WI38 (cell line): Measurements from ENCODE around the gene RTP5.

Source experiments
- H3K4me3 ChIP-seq: 2 replicates; pipeline ENCODE4 v1.5.1; 2011; ENCODE audit warnings: low read depth, mild to moderate bottlenecking, control low read depth, low read length
- TF ChIP-seq, protein P1 (sequence below): IDR thresholded peaks from 2 replicates; pipeline ENCODE4 v1.5.1; 2012; ENCODE audit warnings: low read depth, mild to moderate bottlenecking, control low read depth, low read length

Gene RTP5

DNA sequence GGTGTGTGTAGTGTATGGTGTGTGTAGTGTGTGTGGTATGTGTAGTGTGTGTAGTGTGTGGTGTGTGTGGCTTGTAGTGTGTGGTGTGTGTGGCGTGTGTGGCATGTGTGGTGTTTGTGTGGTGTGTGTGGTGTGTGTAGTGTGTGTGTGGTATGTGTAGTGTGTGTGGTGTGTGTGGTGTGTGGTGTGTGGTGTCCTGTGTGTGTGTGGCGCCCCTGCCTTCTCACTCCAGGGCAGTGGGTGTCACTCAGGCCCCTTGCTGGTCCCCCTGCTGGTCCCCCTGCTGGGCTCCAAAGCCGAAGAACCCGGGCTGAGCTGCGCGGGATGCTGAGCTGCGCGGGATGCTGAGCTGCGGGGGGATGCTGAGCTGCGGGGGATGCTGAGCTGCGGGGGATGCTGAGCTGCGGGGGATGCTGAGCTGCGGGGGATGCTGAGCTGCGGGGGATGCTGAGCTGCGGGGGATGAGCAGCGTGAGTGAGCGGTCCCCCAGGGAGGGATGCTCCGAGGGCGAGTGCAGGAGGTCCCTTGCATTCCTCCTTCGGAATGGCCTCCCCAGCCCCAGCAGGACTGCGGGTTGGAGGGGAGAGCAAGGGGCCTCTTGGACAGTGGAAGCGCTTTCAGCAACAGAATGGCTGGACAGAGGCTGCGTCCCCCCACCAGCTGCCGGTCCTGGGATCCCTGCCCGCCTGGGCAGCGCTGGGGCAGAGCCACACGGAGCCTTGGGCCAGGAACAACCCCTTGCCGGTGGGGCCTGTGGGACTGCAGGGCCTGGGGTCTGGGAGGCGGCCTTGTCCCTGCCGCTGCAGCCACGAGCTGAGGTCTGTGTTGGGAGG, 3.4 kb upstream of the RTP5 start:
- TF ChIP-seq, protein P1, sequence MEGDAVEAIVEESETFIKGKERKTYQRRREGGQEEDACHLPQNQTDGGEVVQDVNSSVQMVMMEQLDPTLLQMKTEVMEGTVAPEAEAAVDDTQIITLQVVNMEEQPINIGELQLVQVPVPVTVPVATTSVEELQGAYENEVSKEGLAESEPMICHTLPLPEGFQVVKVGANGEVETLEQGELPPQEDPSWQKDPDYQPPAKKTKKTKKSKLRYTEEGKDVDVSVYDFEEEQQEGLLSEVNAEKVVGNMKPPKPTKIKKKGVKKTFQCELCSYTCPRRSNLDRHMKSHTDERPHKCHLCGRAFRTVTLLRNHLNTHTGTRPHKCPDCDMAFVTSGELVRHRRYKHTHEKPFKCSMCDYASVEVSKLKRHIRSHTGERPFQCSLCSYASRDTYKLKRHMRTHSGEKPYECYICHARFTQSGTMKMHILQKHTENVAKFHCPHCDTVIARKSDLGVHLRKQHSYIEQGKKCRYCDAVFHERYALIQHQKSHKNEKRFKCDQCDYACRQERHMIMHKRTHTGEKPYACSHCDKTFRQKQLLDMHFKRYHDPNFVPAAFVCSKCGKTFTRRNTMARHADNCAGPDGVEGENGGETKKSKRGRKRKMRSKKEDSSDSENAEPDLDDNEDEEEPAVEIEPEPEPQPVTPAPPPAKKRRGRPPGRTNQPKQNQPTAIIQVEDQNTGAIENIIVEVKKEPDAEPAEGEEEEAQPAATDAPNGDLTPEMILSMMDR = no peak
- no peak overlapping the region for H3K4me3 ChIP-seq

DNA sequence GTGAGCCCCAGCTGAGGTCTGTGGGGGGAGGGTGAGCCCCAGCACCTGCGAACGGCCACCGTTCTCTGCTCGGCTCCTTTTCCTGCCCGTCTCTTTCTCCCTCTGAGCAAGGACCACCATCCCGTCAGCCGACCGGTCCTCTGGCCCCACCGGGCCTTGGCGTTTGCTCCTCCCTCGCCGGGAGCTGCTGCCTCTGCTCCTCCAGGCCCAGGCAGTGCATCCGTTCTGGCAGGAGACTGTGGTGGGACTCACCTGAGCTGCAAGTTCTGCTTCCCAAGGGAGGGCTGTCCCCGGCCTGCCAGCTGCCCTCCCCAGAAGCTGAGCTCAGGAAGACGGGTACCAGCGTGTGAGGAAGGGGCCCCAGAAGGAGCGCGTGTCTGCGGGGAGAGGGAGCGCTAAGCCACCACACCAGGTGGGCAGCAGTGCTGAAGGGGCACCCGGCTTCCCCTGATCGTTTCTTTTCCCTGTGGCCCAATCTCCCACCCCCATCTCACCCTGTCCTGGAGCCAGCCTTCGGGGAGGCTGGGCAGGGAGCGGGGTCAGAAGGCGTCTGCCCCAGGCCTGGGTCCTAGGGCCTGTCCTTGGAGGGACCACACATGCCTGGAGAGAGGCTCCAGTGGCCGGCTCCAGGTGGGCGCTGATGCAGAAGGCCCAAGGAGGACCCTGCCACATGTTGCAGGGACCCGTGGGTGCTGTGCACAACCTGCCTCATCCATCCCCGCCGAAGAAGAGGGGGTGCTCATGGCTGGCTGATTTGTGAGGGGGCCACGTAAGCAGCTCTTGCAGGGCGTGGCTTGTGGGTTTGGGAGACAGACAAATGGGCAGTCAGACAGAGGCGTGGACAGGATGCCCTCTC, 2.5 kb upstream of the RTP5 start:
- H3K4me3 ChIP-seq = no peak overlapping the region
- TF ChIP-seq, protein P1 = no peak

- TF ChIP-seq, protein P1 = no peak
- no peak overlapping the region for H3K4me3 ChIP-seq
Measured at GRCh38 chr2:241867776-241868420, 1.6 kb upstream of the RTP5 start.

DNA sequence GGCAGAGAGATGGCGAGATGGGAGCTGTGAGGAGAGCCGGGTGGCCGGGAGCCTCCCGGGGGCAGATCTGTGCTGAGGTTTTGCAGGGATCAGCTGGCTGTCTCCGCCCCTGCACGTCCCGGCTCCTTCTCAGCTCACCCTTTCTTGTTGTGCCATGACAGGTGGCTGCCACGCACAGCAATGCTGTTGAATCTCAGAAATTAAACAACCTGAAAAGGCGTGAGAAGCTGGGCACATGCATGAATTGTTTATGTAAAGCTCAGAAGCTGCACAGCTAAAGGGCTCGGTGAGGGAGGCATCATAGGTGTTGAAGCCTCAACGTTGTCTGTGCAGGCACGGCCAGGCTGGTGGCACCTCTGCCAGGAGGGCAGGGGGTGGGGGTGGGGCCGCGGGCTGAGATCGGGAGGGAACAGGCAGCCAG, 858 bp upstream of the RTP5 start:
- TF ChIP-seq, protein P1 = no peak
- no peak overlapping the region for H3K4me3 ChIP-seq

GRCh38 chr2:241870081-241870541, 582 bp downstream of the RTP5 start:
- TF ChIP-seq, protein P1 = no peak
- H3K4me3 ChIP-seq = no peak overlapping the region

GRCh38 chr2:241870611-241871537, 1.3 kb downstream of the RTP5 start:
- no peak overlapping the region for H3K4me3 ChIP-seq
- TF ChIP-seq, protein P1 = no peak
